Iris pigment epithelial cell (primary cell): ENCODE measurements around the gene NTRK3.
"Not testable (repeated sequence)": the region's sequence is repeated elsewhere in the genome, so short reads cannot be mapped to it uniquely, and the experiment has no call there.

Experiments used
- DNase-seq: peaks from one replicate; pipeline ENCODE4 v3.0.0-alpha.2; 2011; ENCODE audit warnings: low read depth

The NTRK3 gene

DNA sequence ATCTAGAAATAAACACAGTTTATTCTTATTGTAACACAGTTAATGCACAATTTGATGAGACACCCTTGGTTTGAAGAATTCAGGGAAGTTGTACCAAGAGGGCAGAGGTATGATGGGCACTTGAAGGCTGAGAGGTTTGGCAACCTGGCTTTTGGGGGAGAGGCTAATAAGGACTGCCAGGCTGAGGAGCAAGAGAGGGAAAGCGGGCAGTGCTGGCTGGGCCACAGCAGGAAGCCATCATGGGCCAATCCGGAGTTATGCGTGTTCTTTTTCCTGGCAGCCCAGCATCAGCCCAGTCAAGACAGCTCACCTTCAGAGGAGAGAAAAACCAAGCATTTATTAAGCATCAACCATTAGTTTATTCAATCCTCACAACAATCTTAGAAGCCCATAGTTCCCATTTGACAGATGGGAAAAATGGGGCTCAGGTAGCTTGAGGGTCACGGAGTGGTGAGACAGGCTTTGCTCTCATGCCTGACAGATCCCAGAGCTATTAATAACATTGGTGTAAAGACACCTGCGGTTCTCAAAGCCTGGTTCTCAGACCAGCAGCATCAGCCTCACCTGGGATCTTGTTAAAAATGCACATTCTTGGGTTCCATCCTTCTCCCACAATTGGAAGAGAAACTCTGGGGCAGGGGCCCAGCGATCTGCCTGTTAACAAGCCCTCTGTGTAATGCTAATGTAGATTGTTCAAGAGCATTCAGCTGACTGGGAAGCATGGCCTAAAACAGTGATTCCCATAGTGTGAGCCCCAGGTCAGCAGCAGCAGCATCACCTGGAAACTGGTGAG is 183.7 kb downstream of the NTRK3 start:
- DNase-seq: no peak

DNA sequence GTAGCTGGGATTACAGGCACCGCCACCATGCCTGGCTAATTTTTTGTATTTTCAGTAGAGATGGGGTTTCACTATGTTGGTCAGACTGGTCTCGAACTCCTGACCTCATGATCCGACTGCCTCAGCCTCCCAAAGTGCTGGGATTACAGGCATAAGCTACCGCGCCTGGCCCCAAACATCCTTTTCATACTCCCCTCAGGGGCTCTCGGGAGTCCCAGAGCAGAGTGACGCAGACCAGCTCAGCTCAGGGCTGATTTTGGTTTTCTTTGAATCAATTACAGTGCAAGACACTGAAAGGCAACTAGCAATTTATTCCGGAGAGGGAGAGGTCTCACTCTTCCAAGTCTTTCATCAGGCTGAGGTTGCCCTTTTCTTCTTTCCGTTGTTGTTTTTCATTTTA is 184.4 kb downstream of the NTRK3 start:
- DNase-seq: not testable (repeated sequence)

DNA sequence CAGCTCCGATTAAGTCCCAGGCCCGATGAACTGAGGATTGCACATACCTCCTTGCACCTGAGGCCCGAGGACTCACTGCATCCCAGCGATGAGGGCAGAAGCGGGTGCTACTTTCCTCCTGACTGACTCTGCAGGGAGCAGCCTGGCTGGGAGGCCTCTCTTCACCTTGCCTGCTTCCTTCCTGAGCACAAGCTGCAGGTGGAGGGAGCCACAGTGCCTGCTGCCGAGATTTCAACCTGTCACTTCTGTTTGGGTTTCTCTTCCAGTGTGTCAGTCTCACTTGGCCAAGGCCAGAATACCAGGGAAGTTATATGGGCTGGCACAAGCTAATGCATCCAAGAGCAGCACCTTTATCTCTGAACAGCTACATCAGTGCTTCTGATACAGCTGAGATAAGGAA is 185.4 kb downstream of the NTRK3 start:
- DNase-seq: no peak

DNA sequence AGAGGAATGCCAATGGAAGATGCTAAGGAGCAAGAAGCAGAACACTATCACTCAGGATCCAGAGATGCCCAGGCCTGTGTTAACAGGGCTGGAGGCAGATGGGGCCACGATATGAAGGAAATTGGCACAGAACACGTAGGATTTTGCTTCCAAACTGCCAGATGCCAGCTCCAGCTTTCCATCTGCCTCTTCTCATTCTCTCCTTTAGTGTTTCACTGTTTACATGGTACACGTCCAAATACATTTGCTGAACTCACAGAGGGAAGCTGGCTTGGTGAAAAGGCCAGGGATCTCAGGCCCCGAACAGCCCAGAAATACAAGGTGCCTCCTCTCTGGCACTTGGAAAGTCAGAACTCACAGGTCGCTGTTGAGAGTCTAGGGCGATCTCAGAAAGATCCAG is 187.0 kb downstream of the NTRK3 start:
- DNase-seq: no peak

DNA sequence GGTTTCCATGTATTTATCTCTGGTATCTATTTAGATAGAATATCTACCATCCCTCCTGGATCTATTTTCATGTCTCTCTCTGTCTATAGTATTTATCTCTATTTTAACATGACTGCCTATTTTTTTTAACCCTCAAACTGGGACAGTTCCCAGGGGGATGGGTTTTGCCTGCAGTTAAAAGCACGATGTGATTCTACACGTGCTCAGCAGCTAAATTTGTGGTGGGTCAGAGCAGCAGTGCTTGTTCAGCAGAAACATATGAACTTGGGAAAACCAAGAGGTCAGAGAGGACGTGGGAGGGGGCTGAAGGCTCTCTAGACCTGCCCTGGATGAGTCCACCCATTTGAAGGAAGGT is 189.2 kb downstream of the NTRK3 start:
- no peak for DNase-seq

DNA sequence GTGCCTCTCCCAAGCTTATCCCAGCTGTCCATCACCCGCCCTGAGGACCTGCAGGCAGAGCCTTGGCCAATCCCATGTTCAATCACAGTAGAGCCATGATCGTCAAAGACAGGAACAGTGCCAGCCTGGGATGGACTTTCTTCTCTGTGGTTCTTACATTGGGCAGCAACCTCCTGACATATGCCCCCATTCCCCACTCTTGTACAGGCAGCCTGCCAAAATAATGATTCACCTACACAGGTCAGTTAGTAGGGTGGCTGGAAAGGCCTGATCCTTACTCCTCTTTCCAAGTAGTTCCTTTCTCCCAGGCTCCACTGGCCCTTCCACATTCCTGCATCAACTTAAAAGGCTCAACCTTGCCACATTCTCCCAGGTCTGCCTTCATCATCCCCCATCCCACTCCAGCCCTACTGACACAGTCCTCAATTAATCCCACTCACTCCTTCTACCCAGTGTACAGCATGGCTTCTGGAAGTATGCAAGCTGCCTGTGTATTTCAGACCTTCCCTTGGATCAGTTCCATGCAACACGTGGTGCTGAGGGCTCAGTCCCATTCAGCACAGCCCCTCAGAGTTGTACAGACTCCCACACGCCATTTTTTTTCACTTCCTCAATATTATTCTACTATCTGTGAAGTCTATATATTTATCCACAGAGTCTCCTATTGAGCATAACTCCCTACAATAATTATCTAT is 189.8 kb downstream of the NTRK3 start:
- no peak for DNase-seq

DNA sequence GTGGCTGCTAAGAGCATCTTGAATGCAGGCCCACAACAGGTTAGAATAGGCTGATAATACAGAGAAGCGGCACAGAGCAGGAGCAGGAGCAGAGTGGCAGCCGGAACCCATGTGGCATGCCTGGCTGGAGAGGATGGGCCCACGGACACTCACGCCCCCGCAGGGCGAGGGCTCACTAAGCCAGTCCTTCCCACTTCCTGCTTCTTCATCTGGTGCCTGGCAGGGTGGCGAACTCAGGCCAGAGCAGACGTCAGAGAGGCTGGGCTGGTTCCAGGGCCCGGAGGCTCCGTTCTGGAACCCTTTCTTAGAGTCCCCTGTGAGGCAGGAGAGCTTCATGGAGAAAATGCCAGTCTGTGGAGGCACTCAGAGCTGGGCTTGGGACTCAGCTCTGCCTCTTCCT is 195.1 kb downstream of the NTRK3 start:
- no peak for DNase-seq

DNA sequence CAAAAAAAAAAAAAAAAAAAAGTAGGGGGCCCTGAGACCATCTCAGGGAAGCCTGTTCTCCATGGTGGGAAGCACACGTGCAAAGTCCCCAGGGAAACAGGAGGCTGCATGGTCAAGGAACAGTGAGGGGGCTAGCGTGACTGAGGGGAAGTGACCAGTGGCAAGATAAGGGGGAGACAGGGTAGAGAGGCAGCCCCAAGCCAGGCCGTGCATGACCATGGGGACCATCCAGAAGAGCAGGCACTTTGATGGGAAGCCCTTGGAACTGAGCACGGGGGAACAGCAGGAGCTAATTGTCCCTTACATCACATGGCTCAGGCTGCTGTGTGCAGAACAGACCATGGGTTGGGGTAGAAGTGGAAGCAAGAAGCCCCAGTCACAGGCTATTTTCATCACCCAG is 196.2 kb downstream of the NTRK3 start:
- DNase-seq: no peak

DNA sequence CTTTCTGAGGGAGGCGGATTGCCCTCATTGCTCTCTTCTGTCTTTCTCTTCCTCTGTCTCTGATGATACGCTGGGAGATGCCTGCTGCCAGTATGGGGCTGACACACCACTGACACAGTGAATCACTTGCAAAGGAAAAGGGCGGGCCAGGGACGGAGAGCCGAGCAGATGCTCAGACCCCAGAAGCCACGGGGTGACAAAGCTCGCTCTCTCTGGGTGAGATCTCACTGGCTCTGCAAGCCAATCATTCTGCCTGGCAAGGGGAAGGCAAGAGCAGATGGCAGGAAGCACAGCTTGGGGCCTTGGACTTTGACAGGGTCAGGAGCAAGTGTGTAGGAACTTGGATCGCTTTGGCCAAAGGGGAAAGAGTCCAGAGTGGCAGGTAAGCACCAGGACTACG is 198.7 kb downstream of the NTRK3 start:
- DNase-seq: no peak

DNA sequence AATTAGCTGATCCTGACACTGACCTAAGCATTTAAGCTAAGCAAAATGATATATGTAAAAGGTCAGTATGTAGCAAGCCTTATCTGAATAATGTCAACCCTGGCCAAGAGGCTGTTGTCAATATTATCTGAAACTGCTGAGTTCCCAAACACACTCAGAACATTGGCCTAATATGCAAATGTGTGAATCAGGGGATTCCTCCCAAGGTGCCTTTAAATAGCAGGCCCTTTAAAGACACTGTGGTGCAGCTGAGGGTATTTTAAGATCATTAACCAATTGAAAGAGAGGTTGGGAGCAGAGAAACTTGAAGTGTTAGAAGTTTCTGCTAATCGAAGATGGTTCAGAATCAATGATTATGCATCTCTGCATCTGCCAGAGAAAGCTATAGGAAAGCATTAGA is 207.0 kb downstream of the NTRK3 start:
- DNase-seq: no peak

DNA sequence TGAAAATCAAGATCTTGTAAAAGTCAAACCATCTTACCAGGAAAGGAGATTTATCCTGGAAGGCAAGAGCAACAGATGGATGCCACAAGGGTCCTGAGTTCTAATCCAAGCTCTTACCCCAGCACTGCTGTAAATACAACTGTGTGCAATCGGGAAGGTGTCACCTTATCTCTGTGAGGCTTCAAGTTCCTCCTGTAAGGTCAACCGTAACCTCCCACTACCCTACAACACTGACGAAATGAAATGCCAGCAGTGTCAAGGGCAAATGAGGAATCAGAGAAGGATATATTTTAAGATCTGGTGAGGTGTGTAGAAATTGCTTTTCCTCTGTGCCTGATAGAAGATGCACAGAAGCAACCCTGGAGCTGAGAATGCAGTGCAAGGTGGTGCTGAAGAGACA is 207.8 kb downstream of the NTRK3 start:
- no peak for DNase-seq

DNA sequence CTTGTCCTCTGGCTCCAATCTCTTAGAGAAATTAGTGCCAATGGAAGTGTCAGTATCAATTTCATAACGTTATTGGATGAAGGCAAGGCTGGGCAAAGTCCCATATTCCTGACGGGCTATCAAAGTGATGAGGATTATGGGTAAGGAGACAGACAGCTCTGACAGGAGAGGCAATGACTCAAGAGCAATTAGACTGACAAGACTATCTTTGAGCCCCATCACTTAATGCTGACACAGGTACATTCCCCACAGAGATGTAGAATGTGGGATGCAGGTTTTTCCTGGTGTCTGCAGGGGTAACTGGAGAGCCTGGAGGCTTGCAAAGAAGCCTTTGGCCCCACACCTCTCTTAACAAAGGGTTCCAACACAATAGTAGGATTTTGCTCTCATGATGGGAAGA is 208.3 kb downstream of the NTRK3 start:
- no peak for DNase-seq

DNA sequence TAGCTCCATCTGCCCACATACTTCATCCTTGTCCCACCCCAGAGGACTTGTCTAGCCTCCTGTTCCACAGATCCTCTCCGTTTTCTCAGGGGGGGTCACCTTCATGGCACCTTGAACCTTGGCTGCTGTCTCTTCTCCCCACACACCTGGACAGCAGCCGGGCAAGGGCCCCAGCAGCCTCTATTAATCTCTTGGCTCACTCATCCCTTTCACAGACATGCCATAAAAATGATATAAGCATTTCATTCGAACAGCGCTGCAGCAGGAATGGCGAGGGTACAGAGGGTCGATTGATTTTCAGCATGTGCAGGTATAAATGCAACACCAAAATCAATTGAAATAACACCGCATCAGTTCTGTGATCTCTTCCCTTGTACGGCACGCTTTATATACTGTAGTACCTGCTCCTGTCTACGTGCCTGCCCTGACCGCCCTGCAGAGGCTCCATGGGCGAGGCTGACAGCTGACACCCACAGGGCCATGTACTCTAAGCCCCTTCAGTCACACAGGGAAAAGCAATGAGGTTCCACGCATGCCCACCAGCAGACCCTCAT is 209.9 kb downstream of the NTRK3 start:
- DNase-seq: no peak

DNA sequence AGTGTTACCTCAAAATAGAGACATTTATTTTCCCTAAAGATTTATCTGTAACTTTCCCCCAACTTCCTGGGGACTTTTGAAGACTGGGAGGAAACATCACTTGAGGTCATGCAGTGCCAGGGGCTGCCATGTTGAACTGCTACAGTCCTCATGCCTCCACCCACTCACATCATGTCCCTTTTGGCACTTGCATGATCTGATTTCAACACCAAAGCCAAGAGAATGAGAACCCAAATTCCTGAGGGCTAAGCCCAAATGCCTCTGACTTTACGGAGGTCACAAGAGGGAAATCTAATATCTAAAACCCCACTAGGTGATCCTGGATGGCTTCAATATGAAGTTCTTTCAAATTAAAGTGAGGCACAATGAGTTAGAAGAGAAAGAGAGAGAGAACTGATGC is 213.1 kb downstream of the NTRK3 start:
- no peak for DNase-seq

DNA sequence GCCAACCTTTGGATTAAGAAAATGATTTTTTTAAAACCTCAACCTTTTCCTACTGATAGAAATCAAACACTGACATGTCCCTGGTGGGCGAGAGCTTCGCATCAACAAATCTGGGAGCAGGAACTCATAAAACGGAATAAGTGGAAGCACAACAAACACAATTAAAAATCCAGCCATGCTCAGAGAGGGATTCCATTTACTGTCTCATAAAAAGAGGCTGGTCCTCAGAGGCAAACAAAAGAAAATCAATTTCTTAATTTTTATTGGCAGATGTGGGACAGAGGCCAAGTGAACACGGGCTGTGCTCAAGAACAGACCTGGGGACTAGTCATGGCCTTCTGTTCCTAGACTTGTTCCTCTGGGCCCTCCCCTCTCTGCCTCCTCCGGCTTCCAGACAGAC is 214.5 kb downstream of the NTRK3 start:
- no peak for DNase-seq

DNA sequence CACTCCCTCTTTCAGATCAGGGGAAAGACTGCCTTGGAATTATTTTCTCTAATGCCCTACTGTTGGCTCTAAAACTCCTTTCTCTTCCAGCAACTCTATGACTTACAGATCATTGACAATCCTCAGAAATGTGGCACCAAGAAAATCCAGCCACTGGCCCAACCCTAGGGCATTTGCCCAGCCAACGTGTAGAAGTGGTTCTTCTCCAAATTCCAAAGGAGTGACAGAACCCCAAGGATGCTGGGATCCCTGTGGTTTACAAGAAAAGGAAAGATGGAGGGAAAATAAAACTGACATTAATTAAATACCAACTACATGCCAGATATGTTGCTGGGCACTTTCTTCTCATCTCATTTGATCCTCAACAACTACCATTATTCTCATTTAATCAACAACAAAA is 216.0 kb downstream of the NTRK3 start:
- DNase-seq: no peak

DNA sequence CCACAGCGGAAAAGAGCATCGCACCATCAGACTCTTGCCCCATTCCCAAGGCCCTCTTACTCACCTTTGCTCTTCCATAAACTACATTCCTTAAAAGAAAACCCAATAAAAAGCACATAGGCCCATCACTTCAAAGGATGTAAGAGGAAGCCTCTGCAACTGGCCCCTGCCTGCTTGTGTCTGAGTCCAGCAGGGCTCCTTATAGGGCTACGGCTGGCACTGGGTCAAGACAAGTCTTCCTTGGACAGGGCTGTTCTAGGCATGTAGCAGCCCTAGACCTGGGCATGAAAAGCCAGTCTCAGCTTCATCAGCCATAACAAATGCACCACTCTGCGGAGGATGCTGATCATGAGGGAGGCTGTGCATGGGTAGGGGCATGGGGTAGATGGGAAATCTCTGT is 218.3 kb downstream of the NTRK3 start:
- DNase-seq: no peak

DNA sequence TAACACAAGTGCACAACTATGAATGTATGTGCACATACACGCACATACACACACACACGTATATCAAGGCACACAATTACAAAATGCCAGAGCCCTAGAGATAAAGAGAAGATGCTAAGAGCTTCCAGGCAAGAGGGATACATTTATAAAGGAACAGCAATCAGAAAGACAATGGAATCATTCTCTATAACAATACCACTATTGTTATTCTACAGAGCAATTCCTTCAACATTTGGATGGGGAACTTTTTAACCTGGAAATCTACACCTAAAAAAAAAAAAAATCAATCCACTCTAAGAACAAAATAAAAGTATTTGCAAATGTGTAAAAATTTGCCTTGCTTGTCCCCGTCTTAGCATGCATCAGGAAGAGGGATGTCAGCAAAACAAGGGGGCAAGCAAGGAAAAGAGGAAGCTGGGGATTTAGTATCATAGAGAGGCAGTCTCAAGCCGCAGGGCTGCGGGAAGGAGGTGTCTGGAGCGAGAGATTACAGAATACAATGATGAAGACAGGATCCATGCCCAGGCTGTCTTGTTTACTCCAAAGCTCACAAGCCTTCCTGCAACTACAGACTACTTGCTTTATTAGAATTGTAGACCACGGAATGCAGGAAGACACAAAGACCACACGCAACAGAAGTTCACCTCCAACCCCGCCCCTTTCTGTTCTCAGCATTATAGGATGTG is 220.2 kb downstream of the NTRK3 start:
- DNase-seq: no peak

DNA sequence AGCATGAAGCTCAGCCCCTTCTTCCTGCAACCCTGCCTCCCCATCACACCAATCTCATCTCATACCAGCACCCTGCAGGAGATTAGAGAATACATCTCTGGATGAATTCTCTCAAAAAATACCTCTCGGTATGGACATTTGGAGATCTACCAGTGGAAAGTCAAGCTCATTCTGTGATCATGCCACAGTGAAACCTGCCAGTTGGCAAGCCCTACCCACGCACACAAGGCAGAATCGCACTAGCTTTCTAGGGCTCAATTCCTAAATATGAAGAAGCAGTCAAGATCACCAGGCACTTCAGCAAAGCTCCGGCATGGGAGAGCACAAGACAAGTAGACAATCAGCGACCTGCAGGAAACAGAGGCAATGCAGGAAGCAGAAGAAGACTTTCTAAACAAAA is 221.2 kb downstream of the NTRK3 start:
- no peak for DNase-seq

DNA sequence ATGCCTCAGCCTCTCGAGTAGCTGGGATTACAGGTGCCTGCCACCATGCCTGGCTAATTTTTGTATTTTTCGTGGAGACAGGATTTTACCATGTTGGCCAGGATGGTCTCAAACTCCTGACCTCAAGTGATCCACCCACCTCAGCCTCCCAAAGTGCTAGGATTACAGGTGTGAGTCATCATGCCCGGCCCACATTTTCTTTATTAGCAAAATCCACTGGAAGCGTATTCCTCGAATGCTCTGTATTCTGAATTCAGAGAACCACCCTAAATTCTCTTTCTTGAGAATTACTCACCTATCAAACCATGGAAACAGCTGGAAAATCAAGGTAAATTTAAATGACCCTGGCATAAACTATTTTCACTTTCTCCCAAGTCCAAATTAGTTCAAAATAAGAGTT is 223.1 kb downstream of the NTRK3 start:
- not testable (repeated sequence) for DNase-seq

DNA sequence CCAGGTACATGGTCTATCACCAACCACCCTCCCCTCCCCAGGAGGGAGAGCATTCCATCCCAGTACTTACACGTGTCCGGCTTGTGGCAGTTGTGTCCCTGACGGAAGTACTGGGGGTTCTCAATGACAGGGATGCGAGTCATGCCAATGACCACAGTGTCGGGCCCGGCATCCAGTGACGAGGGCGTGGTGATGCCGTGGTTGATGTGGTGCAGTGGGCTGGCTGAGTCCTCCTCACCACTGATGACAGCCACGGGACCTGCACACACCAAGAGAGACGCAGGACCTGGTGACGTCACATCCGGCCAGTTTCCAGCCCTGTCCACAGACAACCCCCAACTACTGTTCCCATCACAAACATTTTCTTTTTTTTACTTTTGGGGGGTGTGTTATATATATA is 223.8 kb downstream of the NTRK3 start:
- DNase-seq: no peak

DNA sequence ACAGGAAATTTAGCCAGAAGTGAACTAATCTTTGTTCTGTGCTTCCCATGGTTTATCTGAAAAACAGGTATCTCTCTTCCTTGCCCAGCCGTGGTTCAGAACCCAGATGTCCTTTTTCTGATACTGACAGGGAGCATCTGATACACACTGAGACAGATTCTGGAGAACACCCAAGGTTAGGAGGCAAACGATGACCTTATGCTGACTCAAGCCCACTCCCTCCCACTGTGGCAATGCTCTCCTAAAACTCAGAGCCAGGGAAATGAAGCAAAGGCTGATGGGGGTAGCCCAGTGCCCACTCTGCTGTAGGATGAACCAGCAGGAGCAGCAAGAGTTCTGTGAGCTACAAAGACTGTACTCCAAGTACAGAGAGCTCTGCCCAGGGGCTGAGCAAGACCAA is 225.1 kb downstream of the NTRK3 start:
- DNase-seq: no peak

DNA sequence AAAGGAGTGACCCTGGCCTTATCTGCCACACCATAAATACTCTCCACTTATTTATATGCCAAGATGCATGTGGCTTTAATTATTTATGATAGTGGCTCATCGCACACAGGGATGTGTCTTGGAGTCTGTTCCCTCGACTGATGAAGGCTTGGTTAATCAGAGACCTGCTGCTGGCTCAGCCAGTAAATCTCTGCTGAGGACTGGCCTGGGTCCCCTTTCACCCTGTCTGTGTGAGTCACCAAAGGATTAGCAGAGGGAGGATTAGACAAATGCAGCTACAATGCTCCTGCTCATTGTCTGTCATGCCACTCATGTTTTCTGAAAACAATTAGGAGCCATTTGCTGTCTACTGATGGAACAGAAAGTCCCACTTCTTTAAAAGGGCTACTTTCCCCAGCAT is 226.8 kb downstream of the NTRK3 start:
- no peak for DNase-seq
